Fibroblast of mammary gland (primary cell): Measurements from ENCODE around the gene ACTL8.

Source experiments
- DNase-seq: peaks from one replicate; pipeline ENCODE4 v3.0.0-alpha.2; 2010; ENCODE audit warnings: low read depth
- H3K4me3 ChIP-seq: 2 replicates; pipeline ENCODE4 v1.5.1; 2011; ENCODE audit warnings: low read depth, mild to moderate bottlenecking, low read length, moderate library complexity; ENCODE audit not compliant: control insufficient read depth
- CTCF ChIP-seq: conservative IDR thresholded peaks from 2 replicates; pipeline ENCODE4 v1.5.1; 2011; ENCODE audit warnings: low read depth, low read length, inconsistent platforms; ENCODE audit not compliant: control insufficient read depth, insufficient read depth

The ACTL8 gene

GRCh38 chr1:17851056-17851455 lies 95.9 kb downstream of the ACTL8 start:
- no peak for TF ChIP-seq CTCF
- DNase-seq: peak; percentile 15
- no peak overlapping the region for H3K4me3 ChIP-seq

- TF ChIP-seq CTCF: no peak
- H3K4me3 ChIP-seq: no peak overlapping the region
- DNase-seq: no peak
Observed at GRCh38 chr1:17852383-17852782, 97.2 kb downstream of the ACTL8 start.

DNA sequence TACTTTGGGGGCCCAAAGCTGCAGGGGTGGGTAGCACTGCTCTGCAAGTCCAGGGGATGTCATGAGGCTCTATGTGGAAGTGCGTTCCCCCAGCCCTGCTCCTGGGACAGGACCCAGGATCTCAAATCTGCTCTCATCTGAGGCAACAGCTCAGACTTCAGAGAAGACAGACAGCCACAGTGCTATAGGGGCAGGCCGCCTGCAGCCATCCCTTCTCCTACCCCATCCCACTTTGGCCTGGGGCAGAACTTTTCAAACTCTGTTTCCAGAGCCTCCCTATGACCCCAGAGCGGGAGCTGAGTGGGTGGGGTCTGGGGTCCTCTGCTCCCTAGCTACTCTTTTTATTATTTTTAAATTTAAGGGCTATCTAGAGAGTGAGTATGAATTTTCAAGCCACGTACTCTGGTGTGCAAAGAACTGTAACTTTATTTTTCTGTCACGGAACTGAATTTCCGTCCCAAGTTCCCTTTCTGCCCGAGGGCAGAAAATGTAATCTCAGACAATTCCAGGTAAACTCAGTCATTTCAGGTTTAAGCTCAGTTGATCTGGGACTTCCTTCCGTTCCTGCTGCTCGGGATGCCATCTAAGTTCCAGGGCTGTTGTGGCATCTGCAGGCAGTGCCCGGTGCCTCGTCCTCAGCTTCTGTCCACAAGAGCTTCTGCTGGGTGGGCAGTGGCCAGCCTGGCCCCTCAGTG lies 98.3 kb downstream of the ACTL8 start:
- no peak for DNase-seq
- H3K4me3 ChIP-seq: no peak overlapping the region
- no peak for TF ChIP-seq CTCF

- TF ChIP-seq CTCF: no peak
- DNase-seq: no peak
- no peak overlapping the region for H3K4me3 ChIP-seq
Observed at GRCh38 chr1:17856496-17857108, 101.5 kb downstream of the ACTL8 start.

- no peak overlapping the region for H3K4me3 ChIP-seq
- DNase-seq: no peak
- no peak for TF ChIP-seq CTCF
Observed at GRCh38 chr1:17857109-17857499, 102.0 kb downstream of the ACTL8 start.

DNA sequence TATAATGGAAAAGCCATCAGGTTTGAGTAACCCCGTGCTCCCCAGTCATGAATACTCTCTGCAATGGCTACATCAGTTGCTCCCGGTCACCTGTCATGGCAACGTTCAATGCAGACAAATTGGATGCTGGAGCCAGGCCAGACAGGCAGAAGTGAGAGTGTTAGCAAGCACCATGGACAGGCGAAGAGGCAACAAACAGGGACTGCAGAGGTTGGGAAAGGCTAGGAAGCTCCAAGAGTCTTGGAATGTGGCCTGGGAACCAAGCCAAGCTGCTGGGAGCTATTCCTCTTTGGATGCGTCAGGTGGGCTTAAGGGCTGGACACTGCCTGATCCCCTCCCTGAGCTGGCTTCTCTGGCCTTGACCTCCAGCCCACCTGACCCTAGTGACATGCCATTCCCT lies 102.9 kb downstream of the ACTL8 start:
- peak; percentile 50 for DNase-seq
- no peak for TF ChIP-seq CTCF
- no peak overlapping the region for H3K4me3 ChIP-seq

DNA sequence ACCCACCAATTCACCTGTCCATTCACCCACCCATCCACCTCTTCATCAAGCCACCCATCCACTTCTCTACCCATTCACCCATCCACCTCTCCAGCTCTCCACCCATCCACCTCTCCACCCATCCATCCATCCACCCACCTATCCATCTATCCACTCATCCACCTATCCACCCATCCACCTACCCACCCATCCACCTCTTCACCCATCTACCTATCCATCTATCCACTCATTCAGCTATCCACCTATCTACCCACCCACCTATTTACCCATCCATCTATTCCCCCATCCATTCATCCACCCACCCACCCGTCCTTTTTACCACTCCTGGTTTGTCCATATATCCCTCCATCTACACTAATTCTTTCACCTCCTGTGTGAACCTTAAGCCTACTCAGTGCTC lies 105.7 kb downstream of the ACTL8 start:
- H3K4me3 ChIP-seq: no peak overlapping the region
- TF ChIP-seq CTCF: no peak
- no peak for DNase-seq
